GM18909 (cell line): ENCODE data around the gene BIRC2.

Experiments used
- ATAC-seq: cut with Tn5 transposase; IDR thresholded peaks from one replicate; pipeline ENCODE4 v1.9.1; 2021; ENCODE audit warnings: mild to moderate bottlenecking; ENCODE audit not compliant: unreplicated experiment, poor library complexity

The BIRC2 gene

GRCh38 chr11:102426000-102426399 is 79.0 kb downstream of the BIRC2 start:
- no peak for ATAC-seq

GRCh38 chr11:102426570-102426969 is 79.6 kb downstream of the BIRC2 start:
- ATAC-seq: no peak

GRCh38 chr11:102427068-102427467 is 80.1 kb downstream of the BIRC2 start:
- ATAC-seq: no peak
